ENCODE measurements around the gene BANK1. TPM values are rescaled to one million over a fixed set of nuclear protein-coding genes. Genes with fewer than 3 reads are reported as not detected.

BANK1 gene
- total and polyA plus RNA-seq, 2 of the 8 experiments (the other 6 are each of a cell fraction or from before 2014, with no cell fraction given): 0.59 to 0.93 TPM

DNA sequence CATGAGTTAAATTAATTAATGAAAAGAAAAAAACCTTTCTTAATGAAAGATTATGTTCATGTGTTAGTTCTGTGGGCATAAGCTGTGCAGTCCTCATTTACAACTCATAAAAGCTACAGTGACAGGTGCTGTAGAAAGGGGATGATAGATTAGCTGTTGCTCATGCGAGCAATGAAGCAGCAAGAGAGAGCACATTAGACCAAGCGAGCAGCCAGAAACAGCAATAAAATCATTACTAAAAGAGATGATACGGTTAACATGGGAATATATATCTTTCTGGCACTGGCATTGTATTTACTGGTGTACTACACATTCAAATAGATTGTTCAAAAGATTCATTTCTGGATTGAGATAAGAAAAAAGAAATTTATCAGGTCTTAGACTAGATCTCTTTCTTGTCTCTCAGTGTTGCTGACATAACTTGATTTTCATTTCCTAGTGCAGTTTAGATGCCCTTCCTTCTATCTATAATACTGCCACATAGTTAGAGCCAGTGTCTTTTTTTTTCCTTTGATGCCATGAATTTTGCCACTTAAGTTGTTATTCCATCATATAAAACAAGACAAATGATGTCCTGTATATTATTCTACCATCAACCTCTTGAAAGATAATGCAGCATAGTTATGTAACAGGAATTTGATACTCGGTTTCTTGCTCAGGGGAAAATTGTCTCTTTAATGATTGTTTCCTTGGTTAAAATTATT lies 164.6 kb downstream of the BANK1 start (continued):
- TF ChIP-seq JUN (IDR thresholded peaks at IDR 0.05; ENCODE audit: low read depth, low read length): no peak
